Retinal pigment epithelial cell (primary cell): ENCODE measurements around the gene ANKS1B.
"Not testable (repeated sequence)": the region's sequence is repeated elsewhere in the genome, so short reads cannot be mapped to it uniquely, and the experiment has no call there.

Source experiments
- DNase-seq: peaks from one replicate; pipeline ENCODE4 v3.0.0-alpha.2; 2010; ENCODE audit warnings: low read depth
- H3K4me3 ChIP-seq: 2 replicates; pipeline ENCODE4 v1.5.1; 2011; ENCODE audit warnings: mild to moderate bottlenecking, low read length, control low read depth, moderate library complexity
- TF ChIP-seq, protein P1 (sequence below): conservative IDR thresholded peaks from 2 replicates; pipeline ENCODE4 v1.5.1; 2011; ENCODE audit warnings: low read depth, low read length, control low read depth, inconsistent platforms

Gene ANKS1B

DNA sequence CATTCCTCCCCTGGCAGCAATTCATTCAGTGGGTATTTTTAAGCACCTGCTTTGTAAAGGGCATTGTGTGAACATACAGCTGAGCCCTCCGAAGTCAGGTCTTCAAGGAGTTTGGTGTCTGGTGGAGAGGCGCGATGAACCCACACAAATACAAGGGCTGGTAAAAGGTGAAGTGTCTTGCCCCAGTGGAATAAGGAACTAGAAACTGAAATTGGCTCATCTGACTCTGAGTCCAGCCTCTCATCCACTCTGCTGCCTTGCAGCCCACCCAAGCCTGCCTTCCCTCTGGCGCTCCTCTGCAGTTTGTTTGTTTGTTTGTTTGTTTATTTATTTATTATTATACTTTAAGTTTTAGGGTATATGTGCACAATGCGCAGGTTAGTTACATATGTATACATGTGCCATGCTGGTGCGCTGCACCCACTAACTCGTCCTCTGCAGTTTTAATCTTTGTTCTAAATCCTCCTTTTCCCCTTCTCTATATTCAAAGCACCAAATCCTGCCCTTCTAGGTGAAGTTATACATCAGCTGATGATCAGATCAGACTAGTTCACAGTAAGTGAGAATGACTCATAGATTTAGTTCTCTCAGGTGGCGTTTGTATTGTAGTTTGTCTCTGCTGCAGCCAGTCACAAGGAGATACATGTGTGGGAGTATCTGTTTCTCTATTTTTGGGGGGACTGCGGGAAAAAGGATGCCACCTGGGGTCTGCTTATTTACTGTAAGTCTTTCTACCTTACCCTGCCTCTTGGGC, 945.2 kb downstream of the ANKS1B start:
- no peak overlapping the region for H3K4me3 ChIP-seq
- DNase-seq: no peak
- TF ChIP-seq, protein P1, sequence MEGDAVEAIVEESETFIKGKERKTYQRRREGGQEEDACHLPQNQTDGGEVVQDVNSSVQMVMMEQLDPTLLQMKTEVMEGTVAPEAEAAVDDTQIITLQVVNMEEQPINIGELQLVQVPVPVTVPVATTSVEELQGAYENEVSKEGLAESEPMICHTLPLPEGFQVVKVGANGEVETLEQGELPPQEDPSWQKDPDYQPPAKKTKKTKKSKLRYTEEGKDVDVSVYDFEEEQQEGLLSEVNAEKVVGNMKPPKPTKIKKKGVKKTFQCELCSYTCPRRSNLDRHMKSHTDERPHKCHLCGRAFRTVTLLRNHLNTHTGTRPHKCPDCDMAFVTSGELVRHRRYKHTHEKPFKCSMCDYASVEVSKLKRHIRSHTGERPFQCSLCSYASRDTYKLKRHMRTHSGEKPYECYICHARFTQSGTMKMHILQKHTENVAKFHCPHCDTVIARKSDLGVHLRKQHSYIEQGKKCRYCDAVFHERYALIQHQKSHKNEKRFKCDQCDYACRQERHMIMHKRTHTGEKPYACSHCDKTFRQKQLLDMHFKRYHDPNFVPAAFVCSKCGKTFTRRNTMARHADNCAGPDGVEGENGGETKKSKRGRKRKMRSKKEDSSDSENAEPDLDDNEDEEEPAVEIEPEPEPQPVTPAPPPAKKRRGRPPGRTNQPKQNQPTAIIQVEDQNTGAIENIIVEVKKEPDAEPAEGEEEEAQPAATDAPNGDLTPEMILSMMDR: no peak

- TF ChIP-seq, protein P1: no peak
- DNase-seq: no peak
- no peak overlapping the region for H3K4me3 ChIP-seq
Measured at GRCh38 chr12:99036566-99036965, 948.2 kb downstream of the ANKS1B start.

GRCh38 chr12:99035803-99036202, 948.9 kb downstream of the ANKS1B start:
- DNase-seq: no peak
- H3K4me3 ChIP-seq: no peak overlapping the region
- TF ChIP-seq, protein P1: no peak

DNA sequence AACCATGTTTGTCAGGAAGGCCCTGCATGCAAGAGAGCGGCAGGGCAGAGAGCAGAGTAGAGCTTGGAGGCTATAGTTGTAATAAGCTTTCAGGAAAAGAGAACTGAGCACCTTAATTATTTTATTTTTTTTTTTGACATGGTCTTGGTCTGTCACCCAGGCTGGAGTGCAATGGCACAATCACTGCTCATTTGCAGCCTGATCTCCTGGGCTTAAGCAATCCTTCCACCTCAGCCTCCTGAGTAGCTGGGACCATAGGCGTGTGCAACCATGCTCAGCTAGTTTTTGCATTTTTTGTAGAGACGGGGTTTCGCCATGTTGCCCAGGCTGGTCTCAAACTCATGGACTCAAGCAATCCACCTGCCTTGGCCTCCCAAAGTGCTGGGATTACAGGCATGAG, 950.5 kb downstream of the ANKS1B start:
- not testable (repeated sequence) for H3K4me3 ChIP-seq, DNase-seq

DNA sequence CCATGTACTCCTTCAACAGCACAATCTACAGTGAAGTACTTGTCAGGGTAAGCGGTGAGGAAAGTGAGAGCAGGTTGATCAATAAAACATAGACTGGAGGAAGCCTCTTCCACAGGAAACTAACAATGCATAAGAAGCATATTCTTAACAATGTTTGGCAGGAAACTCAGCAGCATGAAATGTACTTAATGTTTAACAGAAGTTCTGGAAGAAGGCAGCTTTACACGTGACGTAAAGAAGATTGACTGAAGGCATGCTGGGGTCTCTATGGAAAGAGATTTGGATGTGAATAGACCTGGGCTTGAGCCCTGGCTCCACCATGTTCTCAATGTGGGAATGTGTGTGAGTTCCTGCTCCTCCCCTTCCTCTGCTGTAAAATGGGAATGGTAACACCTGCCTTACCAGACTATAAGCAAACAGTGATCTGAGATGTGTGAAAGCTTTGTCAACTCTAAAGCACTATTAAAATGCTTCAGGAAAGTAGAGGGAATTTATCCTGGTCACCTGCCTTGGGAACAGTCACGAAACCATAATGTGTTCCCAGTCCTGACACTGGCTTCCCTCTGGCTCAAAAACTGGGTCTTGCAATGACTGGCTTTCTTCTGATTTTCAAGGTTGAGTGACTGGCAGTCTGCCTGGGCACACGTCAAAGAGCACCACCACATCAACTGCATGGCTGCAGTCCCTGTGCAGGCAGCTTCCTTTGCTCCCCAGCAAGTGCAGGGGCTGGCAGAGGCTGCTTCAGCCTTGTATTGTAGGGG, 955.0 kb downstream of the ANKS1B start:
- TF ChIP-seq, protein P1: no peak
- no peak for DNase-seq
- no peak overlapping the region for H3K4me3 ChIP-seq

- TF ChIP-seq, protein P1: no peak
- DNase-seq: no peak
- H3K4me3 ChIP-seq: no peak overlapping the region
Measured at GRCh38 chr12:99027461-99027860, 957.3 kb downstream of the ANKS1B start.

- no peak overlapping the region for H3K4me3 ChIP-seq
- DNase-seq: no peak
- TF ChIP-seq, protein P1: no peak
Measured at GRCh38 chr12:99027055-99027393, 957.7 kb downstream of the ANKS1B start.
